LNCAP (cell line): ENCODE data around the gene DNAJC12.

Experiments
- TF ChIP-seq, protein P1 (sequence below): fragments of 450-650 bp; IDR thresholded peaks from 2 replicates; pipeline ENCODE4 v1.5.1; 2017; ENCODE audit warnings: mild to moderate bottlenecking

The DNAJC12 gene

DNA sequence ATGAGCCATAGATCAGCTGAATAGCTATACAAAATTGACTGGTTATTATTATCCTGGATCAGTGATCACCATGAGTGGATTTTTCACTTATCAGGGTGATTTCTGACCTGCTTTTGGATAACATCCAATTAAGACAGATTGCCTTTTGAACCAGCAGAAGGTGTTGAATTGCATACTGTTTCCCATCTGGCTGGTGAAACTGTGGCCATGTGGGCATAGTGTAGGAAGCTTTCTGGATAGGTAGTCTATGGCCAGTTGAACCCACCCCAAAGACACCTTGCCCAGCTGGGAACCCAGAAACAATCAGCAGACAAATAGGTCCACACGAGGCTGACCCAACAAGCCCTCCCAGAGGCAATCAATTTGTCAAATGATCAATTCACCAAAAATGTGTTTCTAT lies 29.3 kb downstream of the DNAJC12 start:
- TF ChIP-seq, protein P1, sequence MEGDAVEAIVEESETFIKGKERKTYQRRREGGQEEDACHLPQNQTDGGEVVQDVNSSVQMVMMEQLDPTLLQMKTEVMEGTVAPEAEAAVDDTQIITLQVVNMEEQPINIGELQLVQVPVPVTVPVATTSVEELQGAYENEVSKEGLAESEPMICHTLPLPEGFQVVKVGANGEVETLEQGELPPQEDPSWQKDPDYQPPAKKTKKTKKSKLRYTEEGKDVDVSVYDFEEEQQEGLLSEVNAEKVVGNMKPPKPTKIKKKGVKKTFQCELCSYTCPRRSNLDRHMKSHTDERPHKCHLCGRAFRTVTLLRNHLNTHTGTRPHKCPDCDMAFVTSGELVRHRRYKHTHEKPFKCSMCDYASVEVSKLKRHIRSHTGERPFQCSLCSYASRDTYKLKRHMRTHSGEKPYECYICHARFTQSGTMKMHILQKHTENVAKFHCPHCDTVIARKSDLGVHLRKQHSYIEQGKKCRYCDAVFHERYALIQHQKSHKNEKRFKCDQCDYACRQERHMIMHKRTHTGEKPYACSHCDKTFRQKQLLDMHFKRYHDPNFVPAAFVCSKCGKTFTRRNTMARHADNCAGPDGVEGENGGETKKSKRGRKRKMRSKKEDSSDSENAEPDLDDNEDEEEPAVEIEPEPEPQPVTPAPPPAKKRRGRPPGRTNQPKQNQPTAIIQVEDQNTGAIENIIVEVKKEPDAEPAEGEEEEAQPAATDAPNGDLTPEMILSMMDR = no peak

DNA sequence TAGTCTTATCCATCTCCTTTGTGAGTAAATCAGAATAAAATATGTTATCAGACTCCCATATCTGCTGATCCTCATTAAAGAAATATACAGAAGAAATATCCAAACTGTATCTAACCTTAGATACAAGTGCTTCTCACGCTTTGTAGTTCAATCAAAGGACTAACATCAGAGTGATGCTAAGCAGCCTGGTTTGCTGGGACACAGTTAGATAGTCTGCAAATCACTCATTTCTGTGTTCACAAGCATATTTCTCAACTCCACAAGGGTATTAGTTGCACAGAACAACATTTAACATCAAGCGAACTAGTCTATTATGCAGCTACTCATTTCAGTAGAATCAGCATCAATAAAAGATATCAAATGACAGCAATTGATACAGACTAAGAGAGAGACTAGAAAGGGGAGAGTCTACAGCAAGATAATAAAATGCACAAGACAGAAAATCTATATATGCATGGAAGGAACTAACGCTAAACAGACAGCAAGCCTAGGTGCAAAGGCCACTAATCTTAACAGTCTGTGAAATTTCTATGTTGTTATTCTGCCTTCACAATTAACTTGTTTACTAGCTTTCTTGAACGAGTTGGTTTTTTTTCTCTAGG lies 30.0 kb downstream of the DNAJC12 start:
- TF ChIP-seq, protein P1 = no peak

DNA sequence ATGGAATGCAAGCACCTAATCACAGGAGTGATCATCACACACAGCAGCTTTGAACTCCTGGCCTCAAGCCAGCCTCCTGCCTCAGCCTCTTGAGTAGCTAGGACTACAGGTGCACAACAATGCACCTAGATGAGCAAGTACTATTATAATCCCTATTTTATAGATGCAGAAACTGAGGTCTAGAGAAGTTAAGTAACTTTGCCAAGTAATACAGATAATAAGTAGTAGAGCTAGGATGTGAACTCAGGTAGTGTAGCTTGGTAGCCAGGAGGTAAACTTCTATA lies 33.7 kb downstream of the DNAJC12 start:
- TF ChIP-seq, protein P1 = no peak

DNA sequence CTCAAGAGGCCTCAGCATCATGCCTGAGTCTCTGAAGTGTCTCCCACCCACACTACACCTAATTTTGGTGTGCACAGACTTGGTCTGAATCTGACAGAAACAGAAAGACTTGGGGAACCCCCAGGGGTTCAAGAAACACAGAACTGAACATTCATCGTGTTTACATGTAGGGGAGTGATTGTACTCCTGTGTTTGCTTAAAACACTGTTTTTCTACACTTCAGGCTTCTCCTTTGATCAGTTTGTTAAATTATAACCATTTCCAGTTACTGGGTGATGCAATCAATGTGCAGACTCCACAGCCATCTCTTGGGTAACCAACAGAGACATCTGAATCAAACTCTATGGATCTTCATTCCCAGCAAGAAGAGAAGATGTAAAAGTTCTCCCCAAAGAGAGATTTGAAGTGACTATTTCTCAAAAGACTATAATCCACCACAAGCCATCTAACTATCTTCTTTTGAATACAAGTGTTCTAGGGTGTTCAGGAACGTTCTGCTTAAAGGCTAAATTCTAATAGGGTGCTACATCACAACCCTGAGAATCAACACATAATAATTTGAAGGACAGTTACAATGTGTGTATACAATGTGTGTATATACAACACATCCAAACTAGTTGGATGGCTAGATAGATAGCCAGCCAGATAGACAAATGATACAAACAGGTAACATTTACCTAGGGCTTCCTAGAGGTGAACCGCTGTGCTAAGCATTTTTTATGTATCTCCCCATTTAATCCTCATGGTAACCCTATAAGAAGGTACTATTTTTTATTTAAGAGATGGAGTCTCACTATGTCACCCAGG lies 34.2 kb downstream of the DNAJC12 start:
- TF ChIP-seq, protein P1 = no peak

DNA sequence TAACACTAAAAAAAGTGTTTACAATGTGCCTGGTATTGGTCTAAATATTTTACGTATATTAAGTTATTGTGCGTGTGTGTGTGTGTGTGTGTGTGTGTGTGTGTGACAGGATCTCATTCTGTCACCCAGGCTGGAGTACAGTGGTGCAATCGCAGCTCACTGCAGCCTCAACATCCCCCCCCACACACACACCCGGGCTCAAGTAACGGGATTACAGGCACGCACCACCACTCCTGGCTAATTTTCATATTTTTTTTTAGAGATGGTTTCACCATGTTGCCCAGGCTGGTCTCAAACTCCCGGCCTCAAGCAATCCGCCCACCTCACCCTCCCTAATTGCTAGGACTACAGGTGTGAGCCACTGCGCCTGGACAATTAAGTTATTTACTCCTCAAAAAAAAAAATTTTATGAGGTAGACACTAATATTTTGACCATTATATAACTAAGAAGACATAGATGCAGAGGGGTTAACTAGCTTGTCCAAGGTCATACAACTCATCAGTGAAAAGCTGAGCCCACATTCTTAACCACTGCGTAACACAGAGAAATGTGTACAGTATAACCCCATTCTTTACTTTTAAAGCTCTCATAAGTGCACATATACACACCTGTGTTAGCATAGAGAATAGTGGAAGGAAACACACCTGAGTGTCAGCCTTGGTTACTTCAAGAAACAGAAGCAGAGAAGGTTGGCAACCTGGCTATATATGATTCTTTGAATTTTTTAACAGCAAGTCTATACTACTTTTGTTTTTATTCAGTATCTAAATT lies 35.0 kb downstream of the DNAJC12 start:
- TF ChIP-seq, protein P1 = no peak

DNA sequence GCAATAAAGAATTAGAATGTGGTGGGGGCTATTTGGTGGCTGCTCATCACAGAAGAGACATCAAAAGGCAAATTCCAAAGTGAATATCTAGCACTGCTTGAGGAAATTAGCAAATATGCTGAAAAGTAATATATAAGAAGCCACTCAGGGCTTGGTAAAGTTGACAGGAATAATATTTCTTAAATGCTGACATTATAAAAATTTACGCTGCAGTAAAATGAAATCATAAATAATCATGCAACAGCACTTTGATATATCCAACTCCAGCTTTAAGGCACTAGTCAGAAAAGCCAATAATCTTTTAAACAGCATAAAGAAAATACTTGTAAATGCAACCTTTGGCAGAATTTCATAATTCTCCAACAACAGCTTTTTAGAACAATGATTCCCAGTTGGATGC lies 36.9 kb downstream of the DNAJC12 start:
- TF ChIP-seq, protein P1 = no peak

DNA sequence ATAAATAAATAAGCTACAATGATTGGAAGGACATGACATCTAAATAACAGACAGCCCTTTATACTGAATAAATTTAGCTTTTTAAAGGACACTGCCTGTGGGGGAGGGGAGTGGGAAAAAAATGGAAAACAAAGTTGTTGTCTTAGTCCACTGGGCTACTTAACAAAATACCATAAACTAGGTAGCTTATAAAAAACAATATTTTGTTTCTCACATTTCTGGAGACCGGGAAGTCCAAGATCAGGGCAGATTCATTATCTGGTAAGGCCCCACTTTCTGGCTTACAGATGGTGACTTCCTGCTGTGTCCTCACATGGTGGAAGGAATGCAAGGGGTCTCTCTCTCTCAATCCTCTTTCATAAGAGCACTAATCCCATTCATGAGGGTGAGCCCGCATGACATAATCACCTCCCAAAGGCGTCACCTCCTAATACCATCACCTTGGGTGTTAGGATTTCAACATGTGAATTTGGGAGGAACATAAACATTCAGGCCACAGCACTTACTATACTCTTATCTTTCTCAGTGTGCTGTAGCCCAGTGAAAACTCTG lies 43.0 kb downstream of the DNAJC12 start:
- TF ChIP-seq, protein P1 = no peak
